Activated CD8-positive, alpha-beta memory T cell treated with anti-CD3 and anti-CD28 coated beads for 48 hours (primary cell): Measurements from ENCODE around the gene REV3L.
"Not testable (repeated sequence)": the region's sequence is repeated elsewhere in the genome, so short reads cannot be mapped to it uniquely, and the experiment has no call there.

Source experiments
- DNase-seq, 3 experiments: peaks; one replicate each; pipeline ENCODE4 v3.0.0-alpha.2; 2020; ENCODE audit warnings: low read depth in 2 of 3, low spot score in 2 of 3

Gene REV3L

DNA sequence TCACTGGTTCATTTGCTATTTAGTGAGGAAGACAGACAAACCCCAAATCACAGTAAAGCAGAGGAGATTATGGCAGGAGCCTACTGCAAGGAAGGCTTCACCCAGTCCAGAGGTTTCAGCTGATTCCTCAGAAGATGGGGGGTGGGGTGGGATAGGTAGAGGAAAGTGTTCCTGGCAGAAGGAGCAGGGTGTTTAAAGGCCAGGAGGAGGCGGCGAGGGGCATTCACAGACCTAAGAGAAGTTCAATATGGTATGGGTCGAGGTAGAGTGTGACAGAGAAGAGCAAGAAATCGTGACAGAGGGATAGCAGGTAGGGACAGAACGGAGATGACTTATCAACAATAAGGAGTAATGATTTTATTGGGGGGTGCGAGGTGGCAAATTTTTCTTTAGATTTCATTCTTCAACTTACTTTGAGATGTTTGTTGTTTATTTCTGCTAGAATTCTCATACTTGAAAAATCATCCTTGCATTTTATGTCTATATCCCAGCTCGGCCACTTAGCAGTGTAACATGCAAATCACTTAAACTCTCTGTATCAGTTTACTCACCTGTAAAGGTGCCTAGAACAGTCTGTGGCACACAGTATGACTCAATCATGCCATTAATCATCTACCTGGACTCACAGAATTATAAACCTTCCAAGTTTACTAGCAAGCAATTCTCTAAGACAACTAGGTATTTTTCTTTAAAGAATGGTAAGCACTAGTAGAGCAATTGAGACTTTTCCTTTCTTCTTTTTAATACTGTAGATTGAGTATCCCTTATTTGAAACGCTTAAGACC lies 176.7 kb downstream of the REV3L start:
- no peak for DNase-seq

DNA sequence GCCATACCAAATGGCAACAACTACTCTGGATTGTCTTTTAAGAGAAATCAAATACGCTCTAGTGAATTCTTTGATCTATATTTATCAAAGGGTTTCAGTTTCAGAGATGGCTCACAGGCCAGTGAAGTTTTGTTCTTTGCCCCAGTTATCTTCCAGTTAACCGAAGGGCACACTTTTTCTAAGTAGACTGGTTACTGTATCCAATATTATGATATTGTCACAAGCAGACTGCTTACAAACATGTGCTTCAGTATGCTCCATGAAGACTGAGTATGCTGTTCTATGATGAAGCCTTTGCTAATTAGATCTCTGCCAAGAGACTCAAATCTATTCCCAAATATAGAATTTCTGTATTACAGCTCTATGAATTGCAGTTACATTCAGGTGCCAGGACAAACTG lies 181.1 kb downstream of the REV3L start:
- no peak for DNase-seq

DNA sequence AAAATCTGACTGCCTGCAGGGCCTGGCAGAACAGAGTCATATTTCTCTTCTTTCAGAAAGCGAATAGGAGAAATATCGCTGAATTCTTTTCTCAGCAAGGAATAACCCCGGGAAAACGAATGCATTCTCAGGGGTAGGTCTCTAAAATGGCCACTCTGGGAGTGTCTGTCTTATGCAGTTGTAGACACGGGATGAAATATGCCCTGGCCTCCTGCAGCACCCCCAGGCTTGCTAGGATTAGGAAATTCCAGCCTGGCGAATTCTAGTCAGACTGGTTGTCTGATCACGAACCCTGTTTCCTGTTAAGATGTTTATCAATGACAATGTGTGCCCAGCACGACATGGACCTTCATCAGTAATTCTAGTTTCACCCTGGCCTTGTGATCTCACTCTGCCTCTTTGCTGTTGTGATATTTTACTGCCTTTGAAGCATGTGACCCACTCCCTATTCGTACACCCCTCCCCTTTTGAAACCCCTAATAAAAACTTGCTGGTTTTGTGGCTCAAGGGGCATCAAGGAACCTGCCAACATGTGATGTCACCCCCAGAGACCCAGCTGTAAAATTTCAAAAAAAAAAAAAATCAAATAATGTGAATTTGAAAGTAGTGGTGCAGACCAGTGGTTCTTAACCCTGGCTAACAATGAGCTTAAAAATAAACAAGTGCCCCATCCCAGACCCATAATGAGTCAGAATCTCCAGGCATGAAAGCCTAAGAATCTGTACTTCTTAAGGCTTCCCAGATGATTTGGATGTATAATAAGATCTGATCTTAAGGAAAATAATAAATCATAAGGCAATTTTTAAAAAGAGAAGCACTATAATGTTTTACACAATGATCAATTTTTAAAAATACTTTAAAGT lies 181.8 kb downstream of the REV3L start:
- not testable (repeated sequence) for DNase-seq

DNA sequence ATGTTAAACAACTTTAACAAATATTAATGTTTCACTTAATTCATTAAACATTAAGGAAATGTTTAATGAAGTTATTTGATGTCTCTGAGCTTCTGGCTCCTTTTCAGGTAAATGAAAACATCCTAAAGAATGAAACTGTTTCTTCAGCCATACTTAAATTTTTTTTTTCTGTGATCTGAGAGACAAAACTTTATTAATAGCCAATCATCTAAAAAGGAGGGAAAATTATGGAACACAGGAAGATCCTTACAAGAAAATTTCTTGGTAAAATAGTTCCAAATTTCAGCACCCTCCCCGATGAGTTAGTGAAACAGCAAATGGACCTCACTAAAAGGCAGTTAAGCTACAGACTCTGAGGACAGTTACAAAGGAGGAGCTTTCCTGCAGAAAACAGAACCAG lies 185.2 kb downstream of the REV3L start:
- DNase-seq, result no peak

DNA sequence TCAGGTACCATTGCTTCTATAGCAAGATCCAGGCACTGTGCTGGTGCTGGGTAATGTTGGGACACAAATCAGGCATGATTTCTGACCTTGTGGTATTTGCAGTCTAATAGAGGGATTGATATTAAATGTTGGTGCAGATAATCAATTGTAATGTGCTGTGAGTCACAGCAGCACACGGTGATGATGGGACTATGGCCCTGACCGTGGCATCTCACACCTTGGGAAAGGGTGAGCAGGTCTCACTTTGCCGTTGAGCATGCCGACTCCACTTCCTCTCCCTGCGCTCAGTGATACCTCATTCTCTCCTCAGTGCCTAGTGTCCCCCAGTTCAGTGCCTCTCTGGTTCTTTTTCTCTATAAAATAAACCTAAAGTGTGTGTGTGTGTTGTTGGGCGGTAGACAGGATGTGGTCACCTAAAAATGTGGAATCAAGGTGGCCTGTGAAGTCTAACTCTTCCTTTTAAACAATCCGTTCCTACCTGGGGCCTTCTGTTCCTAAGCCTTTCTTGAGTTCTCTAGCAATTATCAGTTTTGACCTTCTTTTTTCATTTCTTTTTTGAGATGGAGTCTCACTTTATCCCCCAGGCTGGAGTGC lies 188.5 kb downstream of the REV3L start:
- DNase-seq, result no peak

DNA sequence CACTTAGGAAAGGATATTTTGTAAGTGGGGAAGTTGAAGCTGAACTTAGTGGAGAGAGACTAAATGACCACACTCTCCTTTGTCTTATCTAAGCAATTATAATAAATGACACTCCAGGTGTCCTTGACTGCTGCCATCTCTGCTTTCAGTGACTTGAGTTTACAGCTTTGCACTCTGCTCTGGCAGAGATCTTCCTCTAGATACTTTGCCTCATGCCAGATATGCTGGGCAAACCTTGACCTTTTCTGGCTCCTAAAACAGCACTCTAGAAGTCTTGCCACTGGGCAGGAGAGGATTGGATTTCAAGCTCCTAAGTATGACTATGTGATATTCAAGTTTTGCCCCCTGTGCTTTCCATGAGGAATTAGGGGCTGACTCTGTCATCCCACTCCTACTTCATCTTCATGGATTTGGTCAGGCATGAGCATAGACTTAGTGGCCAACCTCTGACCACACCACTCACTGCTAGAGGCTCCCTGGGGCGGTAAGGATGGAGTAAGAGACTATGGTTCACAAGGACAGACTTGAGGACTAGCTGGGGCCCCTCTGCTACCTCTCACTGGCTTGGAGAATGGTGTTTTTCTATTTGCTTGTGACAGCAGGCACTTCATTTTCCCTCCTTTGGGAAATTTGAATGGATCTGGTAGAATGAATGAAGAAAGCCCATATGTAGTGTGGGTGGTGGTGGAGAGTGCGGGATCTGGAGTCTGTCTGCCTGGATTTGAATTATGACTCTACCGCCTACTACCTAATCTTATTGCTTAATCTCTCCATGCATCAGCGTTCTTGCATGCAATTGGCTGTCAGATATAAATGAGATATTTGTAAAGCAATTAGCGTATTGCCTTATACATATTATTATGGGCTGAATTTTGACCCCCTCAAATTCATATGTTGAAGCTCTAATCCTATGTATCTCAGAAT lies 191.4 kb downstream of the REV3L start:
- DNase-seq, result no peak

DNA sequence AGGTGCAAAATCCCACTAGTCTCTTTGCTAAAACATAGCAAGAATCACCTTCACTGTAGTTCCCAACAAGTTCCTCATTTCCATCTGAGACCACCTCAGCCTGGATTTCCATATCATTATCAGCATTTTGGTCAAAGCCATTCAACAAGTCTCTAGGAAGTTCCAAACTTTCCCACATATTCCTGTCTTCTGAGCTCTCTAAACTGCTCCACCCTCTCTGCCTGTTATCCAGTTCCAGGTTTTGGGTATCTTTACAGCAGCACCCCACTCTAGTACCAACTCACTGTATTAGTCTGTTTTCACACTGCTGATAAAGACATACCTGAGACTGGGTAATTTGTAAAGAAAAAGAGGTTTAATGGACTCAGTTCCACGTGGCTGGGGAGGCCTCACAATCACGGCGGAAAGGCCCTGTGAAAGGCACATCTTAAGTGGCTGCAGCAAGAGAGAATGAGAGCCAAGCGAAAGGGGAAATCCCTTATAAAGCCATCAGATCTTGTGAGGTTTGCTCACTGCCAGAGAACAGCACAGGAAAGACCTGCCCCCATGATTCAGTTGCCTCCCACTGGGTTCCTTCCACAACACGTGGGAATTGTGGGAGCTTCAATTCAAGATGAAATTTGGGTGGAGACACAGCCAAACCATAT lies 192.2 kb downstream of the REV3L start:
- not testable (repeated sequence) for DNase-seq

DNA sequence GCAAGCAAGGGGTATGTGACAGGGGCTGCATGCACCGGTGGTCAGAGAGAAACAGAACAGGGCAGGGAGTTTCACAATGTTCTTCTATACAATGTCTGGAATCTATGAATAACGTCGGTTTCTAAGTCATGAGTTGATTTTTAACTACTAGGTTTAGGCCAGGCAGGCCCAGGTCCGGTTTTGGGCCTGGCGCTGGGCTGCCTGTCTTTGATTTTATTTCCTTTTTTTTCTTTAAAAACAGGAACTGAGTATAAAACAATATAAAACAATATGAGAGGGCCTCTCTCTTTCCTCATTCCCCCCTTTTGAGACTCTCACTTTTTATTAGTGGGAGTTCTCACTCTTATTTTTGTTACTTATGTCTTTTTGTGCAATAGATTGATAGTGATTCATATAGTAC lies 198.7 kb downstream of the REV3L start:
- DNase-seq, result not testable (repeated sequence)

DNA sequence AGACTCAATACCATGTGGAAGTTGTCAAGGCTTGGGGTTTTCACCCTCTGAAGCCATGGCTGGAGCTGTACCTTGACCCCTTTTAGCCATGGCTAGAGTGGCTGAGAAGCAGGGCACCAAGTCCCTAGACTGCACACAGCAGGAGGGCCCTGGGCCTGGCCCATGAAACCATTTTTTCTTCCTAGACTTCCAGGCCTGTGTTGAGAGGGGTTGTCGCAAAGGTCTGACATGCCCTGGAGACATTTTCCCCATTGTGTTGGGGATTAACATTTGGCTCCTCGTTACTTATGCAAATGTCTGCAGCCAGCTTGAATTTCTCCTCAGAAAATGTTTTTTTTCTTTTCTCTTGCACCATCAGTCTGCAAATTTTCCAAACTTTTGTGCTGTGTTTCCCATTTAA lies 199.3 kb downstream of the REV3L start:
- DNase-seq, result no peak

DNA sequence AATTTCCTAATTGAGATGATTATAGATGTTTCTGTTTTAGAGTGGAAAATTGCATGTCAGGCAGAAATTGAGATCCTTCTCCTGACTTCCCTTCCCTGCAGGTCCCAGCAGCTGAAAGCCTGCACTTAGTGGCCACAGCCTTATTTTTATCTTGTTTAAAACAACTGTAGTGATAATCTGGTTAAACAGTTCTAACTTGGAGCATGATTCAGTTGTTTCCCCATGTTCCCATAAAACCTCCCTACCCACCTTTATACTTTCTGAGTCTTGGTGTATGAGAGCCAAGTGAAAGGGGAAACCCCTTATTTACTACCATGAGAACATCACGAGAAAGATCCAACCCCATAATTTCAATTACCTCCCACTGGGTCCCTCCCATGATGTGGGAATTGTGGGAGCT lies 200.5 kb downstream of the REV3L start:
- no peak for DNase-seq

DNA sequence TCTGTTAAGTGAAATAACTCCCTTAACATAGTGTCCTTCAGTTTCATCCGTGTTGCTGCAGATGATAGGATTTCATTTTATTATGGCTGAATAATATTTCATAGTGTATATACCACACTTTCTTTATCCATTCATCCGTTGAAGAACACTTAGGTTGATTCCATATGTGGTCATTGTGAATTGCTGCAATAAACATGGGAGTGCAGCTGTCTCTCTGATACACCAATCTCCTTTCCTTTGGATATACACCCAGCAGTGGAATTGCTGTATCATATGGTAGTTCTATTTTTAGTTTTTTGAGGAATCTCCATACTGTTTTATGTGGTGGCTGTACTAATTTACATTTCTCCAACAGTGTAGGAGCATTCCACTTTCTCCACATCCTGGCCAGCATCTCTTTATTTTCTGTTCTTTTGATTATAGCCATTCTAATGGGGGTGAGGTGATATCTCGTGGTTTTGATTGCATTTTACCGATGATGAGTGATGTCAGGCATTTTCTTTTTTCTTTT lies 202.5 kb downstream of the REV3L start:
- no peak for DNase-seq

DNA sequence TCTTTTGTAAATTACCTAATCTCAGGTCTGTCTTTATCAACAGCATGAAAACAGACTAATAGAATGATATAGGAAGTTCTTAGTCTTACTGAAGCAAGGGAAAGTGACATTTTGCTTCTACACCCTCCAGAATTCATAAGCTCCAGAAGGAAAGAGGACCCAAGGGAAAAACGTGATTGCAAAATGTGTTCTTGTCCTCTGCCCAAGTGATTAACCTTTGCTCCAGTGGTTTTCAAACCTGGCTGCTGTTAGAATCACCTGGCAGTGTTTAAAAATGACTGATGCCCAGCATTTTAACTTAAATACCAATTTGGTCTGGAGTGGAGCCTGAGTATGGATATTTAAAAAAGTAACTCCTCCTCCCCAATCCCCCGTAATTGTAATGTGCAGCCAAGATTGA lies 204.3 kb downstream of the REV3L start:
- DNase-seq, result no peak

DNA sequence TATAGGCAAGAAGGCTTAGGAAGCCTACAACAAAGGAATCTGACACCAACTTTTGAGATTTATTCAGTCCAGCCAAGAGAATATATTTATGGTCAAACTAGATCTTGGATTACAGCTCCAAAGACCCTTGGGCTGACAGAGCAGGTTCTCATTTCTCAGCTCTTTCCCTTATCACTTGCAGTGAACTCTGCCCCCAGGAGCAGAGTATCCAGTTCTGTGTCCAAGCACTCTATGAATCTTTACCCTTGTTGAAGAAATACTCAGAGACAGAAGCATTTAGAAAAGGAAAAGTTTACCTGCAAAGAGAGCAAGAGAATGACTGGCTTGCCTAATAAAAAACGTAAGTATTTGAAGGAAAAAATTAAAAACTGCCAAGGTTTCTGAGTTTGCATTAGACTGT lies 205.2 kb downstream of the REV3L start:
- DNase-seq, result no peak

DNA sequence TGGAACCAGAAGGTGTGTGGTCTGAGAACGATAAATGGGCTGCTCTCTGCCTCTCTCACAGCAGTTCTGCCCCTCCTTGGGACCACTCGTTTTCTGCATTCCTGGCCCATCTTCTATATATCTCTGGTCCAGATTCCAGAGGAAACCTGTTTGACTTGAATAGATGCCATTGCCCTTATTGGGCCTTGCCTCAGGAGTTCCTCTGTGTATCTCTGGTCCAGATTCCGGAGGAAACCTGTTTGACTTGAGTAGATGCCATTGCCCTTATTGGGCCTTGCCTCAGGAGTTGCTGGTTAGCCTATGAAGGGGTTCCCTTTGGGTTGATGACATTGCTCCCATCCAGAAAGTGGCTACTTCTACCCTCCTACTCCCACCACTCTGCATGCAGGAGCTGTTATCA lies 206.3 kb downstream of the REV3L start:
- DNase-seq, result no peak

DNA sequence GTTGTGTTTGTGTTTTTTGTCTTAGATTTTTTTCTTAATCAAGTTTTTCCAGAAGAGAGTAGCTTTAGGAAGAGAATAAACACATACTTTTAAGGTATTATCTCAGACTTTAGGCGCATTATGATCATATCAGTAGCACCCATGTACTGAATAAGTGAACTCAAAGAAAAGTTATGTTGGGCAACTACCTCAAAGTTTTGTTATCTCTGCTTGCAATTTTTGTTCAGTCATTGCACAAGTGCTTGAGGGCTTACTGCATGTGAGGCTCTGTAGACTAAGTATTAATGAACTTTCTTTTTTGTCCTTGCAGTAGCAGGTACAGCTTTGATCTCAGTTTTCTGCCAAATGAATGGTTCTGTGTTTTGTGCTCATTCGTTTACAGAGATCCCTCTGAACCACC lies 206.7 kb downstream of the REV3L start:
- DNase-seq, result no peak

DNA sequence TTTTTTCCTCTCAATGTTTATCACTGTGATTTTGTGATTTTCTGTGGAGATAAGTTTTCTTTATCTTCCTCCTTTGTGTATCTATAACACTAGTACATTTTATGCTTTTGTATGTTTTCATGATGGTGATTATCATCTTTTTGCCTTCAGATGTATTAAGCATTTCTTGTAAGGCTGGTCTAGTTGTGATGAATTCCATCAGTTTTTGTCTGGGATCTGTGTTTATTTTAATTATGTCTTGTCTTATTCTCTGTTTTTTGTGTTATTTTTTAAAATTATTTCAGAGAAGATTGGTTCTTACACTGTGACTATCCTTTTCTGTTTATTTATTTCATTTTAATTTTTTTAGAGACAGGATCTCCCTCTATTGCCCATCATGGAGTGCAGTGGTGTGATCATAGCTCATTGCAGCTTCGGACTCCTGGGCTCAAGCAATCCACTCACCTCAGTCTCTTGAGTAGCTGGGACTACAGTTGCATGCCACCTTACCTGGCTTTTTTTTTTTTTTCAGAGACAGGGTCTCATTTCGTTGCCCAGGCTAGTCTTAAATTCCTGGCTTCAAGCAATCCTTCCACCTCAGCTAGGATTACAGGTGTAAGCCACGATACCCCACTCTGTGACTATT lies 208.3 kb downstream of the REV3L start:
- DNase-seq, result no peak

DNA sequence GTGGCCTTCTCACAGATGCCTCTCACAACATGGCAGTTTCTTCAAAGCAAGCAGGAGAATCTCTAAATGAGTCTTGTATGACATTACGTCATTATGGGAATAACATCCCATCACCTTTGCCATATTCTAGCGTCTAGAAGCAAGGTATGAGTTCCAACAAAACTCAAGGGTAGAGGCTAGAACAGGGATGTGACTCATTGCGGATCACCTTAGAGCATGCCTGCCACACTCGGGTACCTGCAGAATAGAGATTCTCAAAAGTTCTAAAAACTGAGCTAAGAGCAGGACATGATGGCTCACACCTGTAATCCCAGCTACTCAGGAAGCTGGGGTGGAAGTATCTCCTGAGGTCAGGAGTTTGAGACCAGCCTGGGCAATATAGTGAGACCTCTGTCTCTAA lies 212.9 kb downstream of the REV3L start:
- no peak for DNase-seq

DNA sequence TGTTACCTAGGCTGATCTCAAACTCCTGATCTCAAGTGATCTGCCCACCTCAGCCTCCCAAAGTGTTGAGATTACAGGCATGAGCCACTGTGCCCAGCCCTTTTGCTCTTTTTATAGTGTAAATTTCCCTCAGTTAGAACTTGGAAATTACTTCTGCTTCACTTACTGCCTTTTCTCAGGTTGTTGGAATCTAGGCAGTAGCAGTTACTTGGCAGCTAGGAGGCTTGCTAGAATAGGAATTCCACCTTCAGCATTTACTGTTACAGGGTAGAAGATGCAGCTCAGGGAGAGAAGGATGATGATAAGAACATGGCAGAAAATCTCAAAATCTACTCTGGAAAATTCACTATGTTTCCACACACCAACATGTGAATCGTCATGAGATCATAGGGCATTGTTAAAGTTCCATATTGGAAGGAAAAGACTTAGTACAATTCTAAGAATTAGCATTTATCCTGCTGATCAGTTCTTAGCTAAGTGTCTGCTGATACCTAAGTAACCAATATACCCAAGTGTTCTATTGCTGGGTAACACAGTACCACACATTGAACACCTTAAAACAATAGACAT lies 213.5 kb downstream of the REV3L start:
- no peak for DNase-seq

DNA sequence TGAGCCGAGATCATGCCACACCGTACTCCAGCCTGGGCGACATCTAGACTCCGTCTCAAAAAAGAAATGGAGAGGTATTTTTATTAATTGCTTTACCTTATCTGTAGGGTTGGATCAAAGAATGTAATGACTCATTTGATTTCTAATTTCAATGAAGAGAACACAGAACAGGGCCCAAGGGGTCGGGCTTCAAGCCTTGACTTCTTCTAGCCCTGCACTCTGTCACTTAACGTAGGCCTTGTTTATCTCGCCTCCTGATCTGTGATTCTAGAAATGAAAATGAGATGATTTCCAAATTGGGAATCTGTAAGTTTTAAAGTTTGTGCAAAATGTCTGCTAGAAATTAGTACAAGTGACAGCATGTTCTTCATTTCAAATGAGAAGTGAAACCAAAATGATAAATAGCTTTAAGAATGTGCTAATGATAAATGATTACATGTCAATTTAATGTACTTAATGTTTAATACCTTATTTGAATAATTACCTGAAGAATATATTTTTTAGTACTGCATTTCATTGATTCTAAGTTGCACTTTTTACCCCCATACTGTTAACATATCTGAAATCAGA lies 215.2 kb downstream of the REV3L start:
- DNase-seq, result no peak
